Mucosa of descending colon (tissue), 3 donors: ENCODE measurements around the gene HADHA. TPM values are rescaled to one million over a fixed set of nuclear protein-coding genes. Genes with fewer than 3 reads are reported as not detected.

ENCODE experiments used
- ATAC-seq: fragments of 200-7000 bp; cut with Tn5 transposase; one replicate; pipeline ENCODE4 v1.9.1; 2020; ENCODE audit warnings: mild to moderate bottlenecking, moderate library complexity
- DNase-seq, 3 donors: peaks; one replicate each; pipeline ENCODE4 v3.0.0-alpha.2; 2020
- H3K36me3 ChIP-seq: fragments of 200-600 bp; one replicate; pipeline ENCODE4 v1.8.0; 2021; ENCODE audit warnings: low read depth, mild to moderate bottlenecking
- H3K4me1 ChIP-seq: fragments of 200-600 bp; one replicate; pipeline ENCODE4 v1.8.0; 2021; ENCODE audit warnings: low read depth, mild to moderate bottlenecking
- H3K4me3 ChIP-seq: fragments of 200-600 bp; one replicate; pipeline ENCODE4 v1.8.0; 2021; ENCODE audit warnings: mild to moderate bottlenecking
- H3K9me3 ChIP-seq: fragments of 200-600 bp; one replicate; pipeline ENCODE4 v1.8.0; 2021; ENCODE audit warnings: mild to moderate bottlenecking
- CTCF ChIP-seq: fragments of 200-600 bp; IDR thresholded peaks from one replicate; pipeline ENCODE4 v1.8.0; 2022; ENCODE audit warnings: antibody characterized with exemption, mild to moderate bottlenecking
- intact Hi-C, 2 donors: fragments of 100-400 bp; cut with DNase I in 1 of 2; cut with micrococcal nuclease in 1 of 2; formaldehyde crosslinking; loops; one replicate each; pipeline versions ENCODE4 v1.11.0 to v1.11.1; 2022; cut with DNase I, micrococcal nuclease
- total RNA-seq, 3 donors: library from RNA; stranded (reverse); fragmentation: NEBNext Ultra II Directional in 2 of 3; extraction: Animal tissue kit (Norgen Biotek cat#: 25700) in 2 of 3; gene quantifications; one replicate each; pipeline versions ENCODE4 v1.2.1 to v1.2.4, GENCODE V29; 2021 to 2023
- donor health status: DM: no; HTN: no; CAD: no; lungs with moderate emphysema.
- donor health status: DM: no; HTN: no; CAD: no.
- donor health status: DM: no; HTN: yes; CAD: no.

HADHA gene
- total RNA-seq, 3 donors from 2014 or later = 185 to 252 (median 226) TPM

- TF ChIP-seq CTCF = no peak
- Histone ChIP-seq H3K9me3 (no peaks in the 10 kb centered on the region), H3K4me1 (no peaks in the 10 kb centered on the region), H3K36me3 (no peaks in the 10 kb centered on the region), H3K4me3 (no peak overlapping the region)
- DNase-seq (no peak), ATAC-seq (no peak)
- intact Hi-C loops = no loop called here
Measured at GRCh38 chr2:26165403-26165802, 79.0 kb downstream of the HADHA start.

- Histone ChIP-seq H3K4me1 (no peaks in the 10 kb centered on the region), H3K4me3 (no peak overlapping the region), H3K36me3 (no peaks in the 10 kb centered on the region), H3K9me3 (no peaks in the 10 kb centered on the region)
- DNase-seq (no peak), ATAC-seq (no peak)
- intact Hi-C loops = no loop called here
- TF ChIP-seq CTCF = no peak
Measured at GRCh38 chr2:26164641-26165211, 79.7 kb downstream of the HADHA start.

- no peak for TF ChIP-seq CTCF
- no peak for ATAC-seq
- H3K4me3 ChIP-seq = no peak overlapping the region
- H3K9me3 ChIP-seq = no peaks in the 10 kb centered on the region
- DNase-seq = no peak
- H3K4me1 ChIP-seq = no peaks in the 10 kb centered on the region
- intact Hi-C loops = no loop called here
- H3K36me3 ChIP-seq = no peaks in the 10 kb centered on the region
Measured at GRCh38 chr2:26164231-26164630, 80.2 kb downstream of the HADHA start.

- DNase-seq (no peak), ATAC-seq (no peak)
- no peaks in the 10 kb centered on the region for H3K36me3 ChIP-seq
- H3K4me3 ChIP-seq = no peak overlapping the region
- H3K4me1 ChIP-seq = no peaks in the 10 kb centered on the region
- H3K9me3 ChIP-seq = no peaks in the 10 kb centered on the region
- no peak for TF ChIP-seq CTCF
- intact Hi-C loops = no loop called here
Measured at GRCh38 chr2:26162963-26163362, 81.5 kb downstream of the HADHA start.

- Histone ChIP-seq H3K36me3 (no peaks in the 10 kb centered on the region), H3K9me3 (no peaks in the 10 kb centered on the region), H3K4me3 (no peak overlapping the region), H3K4me1 (no peaks in the 10 kb centered on the region)
- no peak for TF ChIP-seq CTCF
- no peak for ATAC-seq
- no peak for DNase-seq
- intact Hi-C loops = no loop called here
Measured at GRCh38 chr2:26161926-26162325, 82.5 kb downstream of the HADHA start.

- no peaks in the 10 kb centered on the region for H3K36me3 ChIP-seq
- DNase-seq (no peak), ATAC-seq (no peak)
- H3K9me3 ChIP-seq = peaks cover 4% of the 10 kb centered on the region
- no peak for TF ChIP-seq CTCF
- H3K4me1 ChIP-seq = no peaks in the 10 kb centered on the region
- intact Hi-C loops = no loop called here
- H3K4me3 ChIP-seq = no peak overlapping the region
Measured at GRCh38 chr2:26157580-26157979, 86.9 kb downstream of the HADHA start.
